Pancreas (tissue), 10 donors: ENCODE data around the gene CHCHD3. TPM values are rescaled to one million over a fixed set of nuclear protein-coding genes. Genes with fewer than 3 reads are reported as not detected.

Experiments
- ATAC-seq, 4 donors: fragments of 200-7000 bp; cut with Tn5 transposase; one replicate each; pipeline versions ENCODE4 v1.8.0 to v1.9.1; 2020; ENCODE audit warnings: mild to moderate bottlenecking in 4 of 4, moderate library complexity in 4 of 4
- DNase-seq, 6 donors: peaks; one replicate each; pipeline ENCODE4 v3.0.0-alpha.2; 2020
- FAIRE-seq: peaks from 2 replicates; lab custom pipeline; 2012; peaks lifted over from hg19 to GRCh38; lab: Jason Lieb, UNC
- H3K27ac ChIP-seq, 4 donors: fragments of 200-600 bp; sonication (generic); 1 replicate in 3 of 4; 2 replicates in 1 of 4; pipeline versions ENCODE4 v1.5.0 to v1.8.0; 2020
- H3K27me3 ChIP-seq, 4 donors: fragments of 200-600 bp; one replicate each; pipeline ENCODE4 v1.8.0; 2021
- H3K36me3 ChIP-seq, 3 donors: fragments of 200-600 bp; sonication (generic) in 1 of 3; one replicate each; pipeline versions ENCODE4 v1.5.0 to v1.8.0; 2020 to 2021
- H3K4me1 ChIP-seq, 3 donors: fragments of 200-600 bp; one replicate each; pipeline ENCODE4 v1.8.0; 2021
- H3K4me3 ChIP-seq, 4 donors: fragments of 200-600 bp; sonication (generic) in 2 of 4; one replicate each; pipeline versions ENCODE4 v1.5.0 to v1.8.0; 2020 to 2021
- H3K9me3 ChIP-seq, 4 donors: fragments of 200-600 bp; one replicate each; pipeline ENCODE4 v1.8.0; 2021
- WGBS, 2 donors: extraction: QIAGEN DNeasy Blood & Tissue Kit; methylation state at CpG; one replicate each; pipeline ENCODE4 v1.1.7; 2013; 5-methylcytosine and 5-hydroxymethylcytosine counted together
- intact Hi-C, 3 donors: fragments of 100-400 bp; cut with DNase I; formaldehyde crosslinking; loops; one replicate each; pipeline versions ENCODE4 v1.11.1 to v1.14.2; 2022
- polyA plus RNA-seq, 2 donors: library from polyadenylated mRNA; stranded (reverse); fragments of 200-250 nt; gene quantifications; one replicate each; pipeline ENCODE4 v1.2.3, GENCODE V29; 2013
- total RNA-seq, 6 donors: library from RNA; stranded (reverse); fragmentation: NEBNext Ultra II Directional in 4 of 6; extraction: Animal tissue kit (Norgen Biotek cat#: 25700) in 4 of 6; gene quantifications; one replicate each; pipeline versions ENCODE4 v1.2.1 to v1.2.4, GENCODE V29; 2021 to 2023
- TF ChIP-seq, protein P1 (sequence below), 4 donors: fragments of 200-600 bp; sonication (generic) in 3 of 4; IDR thresholded peaks; one replicate each; pipeline versions ENCODE4 v1.5.0 to v1.8.0; 2021; ENCODE audit warnings: antibody characterized with exemption in 4 of 4
- donor health status: healthy with polysubstance abuse.
- donor health status: DM: no; HTN: no; CAD: no; lungs with moderate emphysema.
- donor health status: DM: no; HTN: no; CAD: no.
- donor health status: control.
- donor health status: control.
- donor health status: Bipolar disorder and iron deficiency.
- donor health status: DM: yes; HTN: yes; CAD: no.
- donor health status: DM: no; HTN: no; CAD: no.
- donor health status: DM: no; HTN: no; CAD: no.
- donor health status: DM: yes; HTN: yes; CAD: no.

The CHCHD3 gene
- total and polyA plus RNA-seq, 8 donors = 7.9 to 23.2 (median 19.3) TPM

DNA sequence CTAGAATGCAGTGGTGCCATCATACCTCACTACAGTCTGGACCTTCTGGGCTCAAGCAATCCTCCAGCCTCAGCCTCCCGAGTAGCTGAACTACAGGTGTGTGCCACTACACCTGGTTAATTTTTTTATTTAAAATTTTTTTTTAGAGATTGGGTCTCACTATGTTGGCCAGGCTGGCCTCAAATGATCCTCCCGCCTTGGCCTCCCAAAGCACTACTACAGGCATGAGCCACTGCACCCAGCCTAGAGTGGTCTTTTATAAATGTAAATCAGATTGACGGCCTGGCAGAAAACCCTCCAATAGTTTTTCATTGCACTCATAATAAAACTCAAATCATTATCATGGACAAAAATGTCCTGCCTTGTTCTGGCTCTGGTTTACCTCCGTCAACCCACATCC is 303.9 kb downstream of the CHCHD3 start:
- DNase-seq = no peak
- no peaks in the 10 kb centered on the region for H3K36me3 ChIP-seq
- no peaks in the 10 kb centered on the region for H3K9me3 ChIP-seq
- no peaks in the 10 kb centered on the region for H3K4me1 ChIP-seq
- no peak for ATAC-seq
- no peak for FAIRE-seq
- intact Hi-C loops = no loop called here
- no peak overlapping the region for H3K27ac ChIP-seq
- H3K27me3 ChIP-seq = no peaks in the 10 kb centered on the region
- H3K4me3 ChIP-seq = no peak overlapping the region
- TF ChIP-seq, protein P1, sequence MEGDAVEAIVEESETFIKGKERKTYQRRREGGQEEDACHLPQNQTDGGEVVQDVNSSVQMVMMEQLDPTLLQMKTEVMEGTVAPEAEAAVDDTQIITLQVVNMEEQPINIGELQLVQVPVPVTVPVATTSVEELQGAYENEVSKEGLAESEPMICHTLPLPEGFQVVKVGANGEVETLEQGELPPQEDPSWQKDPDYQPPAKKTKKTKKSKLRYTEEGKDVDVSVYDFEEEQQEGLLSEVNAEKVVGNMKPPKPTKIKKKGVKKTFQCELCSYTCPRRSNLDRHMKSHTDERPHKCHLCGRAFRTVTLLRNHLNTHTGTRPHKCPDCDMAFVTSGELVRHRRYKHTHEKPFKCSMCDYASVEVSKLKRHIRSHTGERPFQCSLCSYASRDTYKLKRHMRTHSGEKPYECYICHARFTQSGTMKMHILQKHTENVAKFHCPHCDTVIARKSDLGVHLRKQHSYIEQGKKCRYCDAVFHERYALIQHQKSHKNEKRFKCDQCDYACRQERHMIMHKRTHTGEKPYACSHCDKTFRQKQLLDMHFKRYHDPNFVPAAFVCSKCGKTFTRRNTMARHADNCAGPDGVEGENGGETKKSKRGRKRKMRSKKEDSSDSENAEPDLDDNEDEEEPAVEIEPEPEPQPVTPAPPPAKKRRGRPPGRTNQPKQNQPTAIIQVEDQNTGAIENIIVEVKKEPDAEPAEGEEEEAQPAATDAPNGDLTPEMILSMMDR (IDR thresholded peaks at IDR 0.05) = no peak
- 92% methylated on average over 4 of the region's 4 CpGs for WGBS, 2 donors

DNA sequence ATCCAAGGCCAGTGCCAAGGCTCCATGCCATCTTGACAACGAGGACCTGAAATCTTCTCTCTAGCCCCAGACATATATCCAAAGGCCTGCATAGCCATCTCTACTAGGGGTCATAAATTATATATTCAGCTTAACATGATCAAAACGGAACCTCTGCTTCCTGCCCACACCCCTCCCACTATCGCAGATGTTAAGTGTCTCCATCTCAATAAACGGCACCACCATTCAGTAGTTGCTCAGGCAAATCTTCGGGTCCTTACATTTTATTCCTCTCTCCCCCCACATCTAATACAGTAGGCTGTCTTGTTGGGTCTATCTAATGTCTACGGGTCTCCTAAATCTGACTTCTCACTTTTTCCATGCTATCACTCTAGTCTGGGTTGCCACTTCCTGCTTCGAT is 304.5 kb downstream of the CHCHD3 start:
- TF ChIP-seq, protein P1 (IDR thresholded peaks at IDR 0.05) = no peak
- no peaks in the 10 kb centered on the region for H3K9me3 ChIP-seq
- H3K4me1 ChIP-seq = no peaks in the 10 kb centered on the region
- ATAC-seq = no peak
- H3K4me3 ChIP-seq = no peak overlapping the region
- H3K27ac ChIP-seq = no peak overlapping the region
- FAIRE-seq = no peak
- no peaks in the 10 kb centered on the region for H3K36me3 ChIP-seq
- intact Hi-C loops = no loop called here
- 79 to 92% methylated on average over 7 of the region's 7 CpGs for WGBS, 2 donors
- no peak for DNase-seq
- H3K27me3 ChIP-seq = no peaks in the 10 kb centered on the region

DNA sequence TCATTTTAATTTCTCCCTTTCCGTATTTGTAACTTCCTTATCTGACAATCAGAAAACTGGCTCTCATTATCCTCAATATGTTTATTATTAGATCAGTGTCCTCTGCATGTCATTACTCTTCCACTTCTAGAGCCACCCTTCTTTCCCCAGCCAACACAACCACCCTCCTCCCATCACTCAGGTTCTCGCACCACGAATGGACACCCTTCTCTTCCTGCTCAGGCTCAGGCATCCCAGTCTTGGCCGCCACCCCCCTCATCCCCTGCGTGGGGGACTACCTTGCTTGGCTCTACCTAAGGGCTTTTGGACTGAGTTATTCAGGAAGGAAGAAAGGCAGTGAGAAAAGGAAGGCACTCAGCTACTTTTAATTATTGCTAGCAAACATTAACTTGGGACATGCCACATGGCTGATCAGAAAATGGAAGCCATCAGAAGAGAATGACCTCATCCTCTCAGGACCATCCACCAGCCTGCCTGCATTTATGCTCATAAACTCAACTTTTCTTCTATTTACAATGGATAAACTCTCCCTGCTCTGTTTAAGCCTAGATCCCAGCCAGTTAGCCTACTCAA is 305.8 kb downstream of the CHCHD3 start:
- no peaks in the 10 kb centered on the region for H3K4me1 ChIP-seq
- H3K4me3 ChIP-seq = no peak overlapping the region
- ATAC-seq (no peak), FAIRE-seq (no peak), DNase-seq (no peak)
- TF ChIP-seq, protein P1 (IDR thresholded peaks at IDR 0.05) = no peak
- 80 to 88% methylated on average over 5 of the region's 5 CpGs for WGBS, 2 donors
- no peaks in the 10 kb centered on the region for H3K36me3 ChIP-seq
- H3K27ac ChIP-seq = no peak overlapping the region
- H3K27me3 ChIP-seq = no peaks in the 10 kb centered on the region
- no peaks in the 10 kb centered on the region for H3K9me3 ChIP-seq
- intact Hi-C loops = no loop called here

DNA sequence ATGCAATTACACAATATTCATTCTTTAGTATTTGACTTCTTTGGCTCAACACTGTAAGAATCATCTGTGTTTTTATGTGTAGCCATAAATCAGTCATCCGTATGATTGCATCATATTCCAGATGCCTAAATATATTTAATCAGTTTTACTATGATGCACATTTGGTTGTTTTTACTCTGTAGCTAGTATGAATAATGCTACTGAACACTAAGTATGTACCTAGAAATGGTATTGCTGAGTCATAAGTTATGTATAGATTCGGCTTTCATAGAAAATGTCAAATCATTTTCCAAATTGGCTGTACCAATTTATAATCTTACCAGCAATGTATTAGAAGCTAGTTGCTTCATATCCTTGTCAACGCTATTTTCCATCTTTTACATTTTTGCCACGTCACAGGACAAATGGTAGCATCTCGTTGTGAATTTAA is 308.3 kb downstream of the CHCHD3 start:
- Histone ChIP-seq H3K27me3 (no peaks in the 10 kb centered on the region), H3K4me1 (no peaks in the 10 kb centered on the region), H3K27ac (no peak overlapping the region), H3K9me3 (no peaks in the 10 kb centered on the region), H3K4me3 (no peak overlapping the region), H3K36me3 (no peaks in the 10 kb centered on the region)
- DNase-seq (no peak), FAIRE-seq (no peak), ATAC-seq (no peak)
- TF ChIP-seq, protein P1 (IDR thresholded peaks at IDR 0.05) = no peak
- intact Hi-C loops = no loop called here
- WGBS, 2 donors = 74 to 78% methylated on average over 5 of the region's 5 CpGs

- WGBS, 2 donors = 82 to 90% methylated on average over 6 of the region's 6 CpGs
- TF ChIP-seq, protein P1 (IDR thresholded peaks at IDR 0.05) = no peak
- H3K27ac ChIP-seq = no peak overlapping the region
- DNase-seq (no peak), ATAC-seq (no peak), FAIRE-seq (no peak)
- intact Hi-C loops = no loop called here
- H3K4me1 ChIP-seq = no peaks in the 10 kb centered on the region
- H3K4me3 ChIP-seq = no peak overlapping the region
- no peaks in the 10 kb centered on the region for H3K27me3 ChIP-seq
- no peaks in the 10 kb centered on the region for H3K36me3 ChIP-seq
- no peaks in the 10 kb centered on the region for H3K9me3 ChIP-seq
Observed at GRCh38 chr7:132771301-132771730, 310.6 kb downstream of the CHCHD3 start.
